Esophagus muscularis mucosa (tissue), 4 donors: ENCODE results near the gene NKIRAS2. TPM values are rescaled to one million over a fixed set of nuclear protein-coding genes. Genes with fewer than 3 reads are reported as not detected.

ENCODE experiments used
- DNase-seq: peaks from one replicate; pipeline ENCODE4 v3.0.0-alpha.2; 2017; ENCODE audit errors: extremely low spot score
- H3K27ac ChIP-seq, 4 donors: fragments of 200-600 bp; sonication (generic); replicated peaks in 1 of 4; 1 replicate in 3 of 4; 2 replicates in 1 of 4; pipeline ENCODE4 v1.5.1; 2016 to 2019; ENCODE audit warnings: mild to moderate bottlenecking in 1 of 4
- H3K27me3 ChIP-seq, 4 donors: fragments of 200-600 bp; sonication (generic); one replicate each; pipeline versions ENCODE4 v1.5.1 to v1.6.0; 2016 to 2019
- H3K36me3 ChIP-seq, 4 donors: fragments of 200-600 bp; sonication (generic); one replicate each; pipeline ENCODE4 v1.5.1; 2016 to 2019
- H3K4me1 ChIP-seq, 4 donors: fragments of 200-600 bp; sonication (generic); one replicate each; pipeline ENCODE4 v1.5.1; 2016 to 2019
- H3K4me3 ChIP-seq, 4 donors: fragments of 200-600 bp; sonication (generic); 1 replicate in 2 of 4; 2 replicates in 2 of 4; pipeline ENCODE4 v1.5.1; 2016 to 2019; ENCODE audit warnings: mild to moderate bottlenecking in 4 of 4, moderate library complexity in 1 of 4
- H3K9me3 ChIP-seq, 4 donors: fragments of 200-600 bp; sonication (generic); 1 replicate in 3 of 4; 2 replicates in 1 of 4; pipeline ENCODE4 v1.5.1; 2016 to 2019
- EP300 ChIP-seq: sonication (generic); formaldehyde crosslinking; IDR thresholded peaks from one replicate; pipeline ENCODE4 v1.6.1; 2017; ENCODE audit warnings: antibody characterized with exemption
- POLR2A ChIP-seq: fragments of 450-650 bp; IDR thresholded peaks from one replicate; pipeline ENCODE4 v1.6.1; 2017; ENCODE audit warnings: antibody characterized with exemption, moderate library complexity, mild to moderate bottlenecking, low read depth
- POLR2AphosphoS5 ChIP-seq, 2 donors: sonication (generic); formaldehyde crosslinking; IDR thresholded peaks; one replicate each; pipeline ENCODE4 v1.6.1; 2017; ENCODE audit warnings: antibody characterized with exemption in 2 of 2
- WGBS: methylation state at CpG from one replicate; pipeline ENCODE4 v1.1.5; 2018; 5-methylcytosine and 5-hydroxymethylcytosine counted together
- intact Hi-C: fragments of 100-400 bp; cut with DNase I; formaldehyde crosslinking; loops from one replicate; pipeline ENCODE4 v1.15.1; 2023
- total RNA-seq, 4 donors: library from RNA; depleted of rRNA; stranded (reverse); fragments of >200 nt; gene quantifications; one replicate each; pipeline versions ENCODE4 v1.1.0 to v1.2.1, GENCODE V29; 2016
- TF ChIP-seq, protein P1 (sequence below), 3 experiments: fragments of 200-600 bp in 2 of 3; fragments of 450-650 bp in 1 of 3; sonication (generic) in 2 of 3; IDR thresholded peaks; one replicate each; pipeline ENCODE4 v1.5.1; 2017 to 2019; ENCODE audit warnings: antibody characterized with exemption in 3 of 3, mild to moderate bottlenecking in 2 of 3, moderate library complexity in 1 of 3

Gene NKIRAS2
- total RNA-seq, 4 donors from 2014 or later, result 44.0 to 74.3 (median 59.0) TPM

DNA sequence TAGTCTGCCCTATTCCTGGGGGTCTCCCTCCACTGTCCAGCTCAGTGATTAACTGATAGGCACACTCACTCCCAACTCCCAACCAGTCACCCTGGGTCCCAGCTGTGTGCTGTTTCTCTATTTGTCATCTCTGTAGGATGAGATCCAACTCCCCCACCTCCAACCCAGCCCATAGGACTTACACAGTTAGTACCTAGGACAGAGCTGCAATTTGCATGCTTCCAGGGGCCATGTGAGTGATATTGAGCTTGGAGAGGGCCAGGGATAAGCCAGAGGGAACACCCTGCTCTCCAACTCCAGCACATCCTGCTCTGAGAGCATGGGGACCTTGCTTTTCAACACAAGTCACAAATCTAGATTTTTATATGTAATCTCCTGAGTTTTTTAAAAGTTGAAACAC, 21.7 kb downstream of the NKIRAS2 start:
- peaks cover 0 to 11% (median 7%) of the 10 kb centered on the region in 4 donors for H3K4me1 ChIP-seq
- peaks cover 0 to 7% (median 0%) of the 10 kb centered on the region in 4 donors for H3K36me3 ChIP-seq
- H3K27ac ChIP-seq, result no peak overlapping the region
- no peaks in the 10 kb centered on the region for H3K9me3 ChIP-seq
- TF ChIP-seq POLR2A (no peak), EP300 (no peak), POLR2AphosphoS5 (IDR thresholded peaks at IDR 0.05) (no peak)
- TF ChIP-seq, protein P1, sequence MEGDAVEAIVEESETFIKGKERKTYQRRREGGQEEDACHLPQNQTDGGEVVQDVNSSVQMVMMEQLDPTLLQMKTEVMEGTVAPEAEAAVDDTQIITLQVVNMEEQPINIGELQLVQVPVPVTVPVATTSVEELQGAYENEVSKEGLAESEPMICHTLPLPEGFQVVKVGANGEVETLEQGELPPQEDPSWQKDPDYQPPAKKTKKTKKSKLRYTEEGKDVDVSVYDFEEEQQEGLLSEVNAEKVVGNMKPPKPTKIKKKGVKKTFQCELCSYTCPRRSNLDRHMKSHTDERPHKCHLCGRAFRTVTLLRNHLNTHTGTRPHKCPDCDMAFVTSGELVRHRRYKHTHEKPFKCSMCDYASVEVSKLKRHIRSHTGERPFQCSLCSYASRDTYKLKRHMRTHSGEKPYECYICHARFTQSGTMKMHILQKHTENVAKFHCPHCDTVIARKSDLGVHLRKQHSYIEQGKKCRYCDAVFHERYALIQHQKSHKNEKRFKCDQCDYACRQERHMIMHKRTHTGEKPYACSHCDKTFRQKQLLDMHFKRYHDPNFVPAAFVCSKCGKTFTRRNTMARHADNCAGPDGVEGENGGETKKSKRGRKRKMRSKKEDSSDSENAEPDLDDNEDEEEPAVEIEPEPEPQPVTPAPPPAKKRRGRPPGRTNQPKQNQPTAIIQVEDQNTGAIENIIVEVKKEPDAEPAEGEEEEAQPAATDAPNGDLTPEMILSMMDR (IDR thresholded peaks at IDR 0.05), result no peak
- H3K4me3 ChIP-seq, result no peak overlapping the region
- no peak for DNase-seq
- H3K27me3 ChIP-seq, result peaks cover 0 to 36% (median 6%) of the 10 kb centered on the region in 4 donors
- intact Hi-C loops, result no loop called here

DNA sequence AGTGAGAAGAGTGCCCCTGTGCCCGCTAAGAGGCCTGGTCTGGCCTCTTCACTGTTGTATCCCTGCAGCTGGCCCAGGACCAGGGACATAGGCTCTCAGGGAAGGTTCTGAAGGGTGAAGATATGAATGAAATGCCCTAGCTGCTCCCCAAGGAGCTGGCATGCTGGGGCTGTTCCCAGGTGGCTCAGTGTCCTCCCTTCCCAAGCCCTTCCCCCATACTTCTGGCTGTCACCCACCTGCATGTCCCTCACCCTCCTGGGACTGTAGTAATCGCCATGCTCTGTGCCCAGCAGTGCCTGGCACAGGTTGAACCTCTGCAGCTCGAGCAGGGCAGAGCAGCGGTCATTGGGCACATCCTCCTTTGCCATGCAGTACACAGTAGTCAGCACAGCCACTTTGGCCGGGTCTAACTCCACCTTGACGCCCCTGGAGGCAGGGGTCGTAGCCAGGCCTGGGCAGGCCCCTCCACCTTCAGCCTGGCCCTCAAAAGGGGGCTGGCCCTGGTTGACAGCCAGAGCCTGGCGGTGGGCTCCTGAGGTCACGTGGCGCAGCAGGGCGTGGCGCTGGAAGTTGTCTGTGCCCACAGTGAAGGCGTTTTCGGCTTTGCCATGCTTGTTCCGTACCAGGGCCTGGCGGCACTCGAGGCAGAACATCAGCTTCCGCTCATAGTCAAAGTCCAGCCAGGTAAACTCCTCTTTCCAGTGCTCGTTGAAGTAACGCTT, 22.9 kb downstream of the NKIRAS2 start:
- TF ChIP-seq POLR2AphosphoS5 (IDR thresholded peaks at IDR 0.05) (no peak), POLR2A (no peak), EP300 (no peak)
- TF ChIP-seq, protein P1 (IDR thresholded peaks at IDR 0.05), result no peak
- WGBS, result 92% methylated on average over 11 of the region's 20 CpGs
- no peak overlapping the region for H3K27ac ChIP-seq
- peaks cover 0 to 25% (median 6%) of the 10 kb centered on the region in 4 donors for H3K27me3 ChIP-seq
- peaks cover 0 to 7% (median 0%) of the 10 kb centered on the region in 4 donors for H3K36me3 ChIP-seq
- H3K4me3 ChIP-seq, result no peak overlapping the region
- no peak for DNase-seq
- intact Hi-C loops, result no loop called here
- H3K9me3 ChIP-seq, result no peaks in the 10 kb centered on the region
- peaks cover 0 to 11% (median 7%) of the 10 kb centered on the region in 4 donors for H3K4me1 ChIP-seq

DNA sequence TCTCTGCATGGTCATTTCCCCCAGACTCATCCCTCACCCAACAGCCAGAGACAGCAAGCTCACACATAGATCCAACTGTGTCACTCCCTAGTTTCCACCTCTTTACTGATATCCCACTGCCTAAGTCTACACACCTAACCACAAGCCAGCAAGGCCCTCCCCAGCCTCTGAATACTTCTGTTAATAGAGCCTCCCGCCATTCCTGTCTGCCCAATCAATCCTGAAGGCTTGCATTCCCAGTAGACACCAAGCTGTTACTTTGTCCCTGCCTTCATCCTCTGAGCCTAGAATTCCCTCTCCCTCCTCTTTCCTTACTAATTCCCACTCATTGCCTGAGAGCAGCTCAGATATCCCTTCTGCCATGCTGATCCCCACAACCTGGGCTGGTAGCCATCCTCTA, 25.8 kb downstream of the NKIRAS2 start:
- Histone ChIP-seq H3K27ac (no peak overlapping the region), H3K4me3 (no peak overlapping the region), H3K9me3 (no peaks in the 10 kb centered on the region), H3K4me1 (peaks cover 6 to 15% (median 9%) of the 10 kb centered on the region in 4 donors), H3K27me3 (no peaks in the 10 kb centered on the region), H3K36me3 (peaks cover 0 to 7% (median 0%) of the 10 kb centered on the region in 4 donors)
- 88% methylated on average over 1 of the region's 1 CpG for WGBS
- intact Hi-C loops, result no loop called here
- TF ChIP-seq, protein P1 (IDR thresholded peaks at IDR 0.05), result no peak
- TF ChIP-seq POLR2A, result no peak
- no peak for TF ChIP-seq EP300
- TF ChIP-seq POLR2AphosphoS5 (IDR thresholded peaks at IDR 0.05), result no peak
- DNase-seq, result no peak

DNA sequence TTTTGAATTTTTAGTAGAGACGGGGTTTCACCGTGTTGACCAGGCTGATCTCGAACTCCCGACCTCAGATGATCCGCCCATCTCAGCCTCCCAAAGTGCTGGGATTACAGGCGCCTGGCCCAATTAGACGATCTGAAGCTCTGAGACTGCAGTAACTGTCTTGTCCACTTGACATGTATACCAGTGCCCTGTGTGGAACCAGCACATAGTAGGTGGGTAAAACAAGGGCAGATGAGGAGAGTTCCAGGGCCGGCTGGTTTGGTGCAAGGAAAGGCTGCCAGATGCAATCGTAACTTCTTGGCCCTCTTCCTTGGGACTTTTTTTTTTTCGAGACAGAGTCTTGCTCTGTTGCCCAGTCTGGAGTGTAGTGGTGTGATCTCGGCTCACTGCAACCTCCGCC, 27.5 kb downstream of the NKIRAS2 start:
- no peak for DNase-seq
- Histone ChIP-seq H3K4me3 (no peak overlapping the region), H3K9me3 (no peaks in the 10 kb centered on the region), H3K27me3 (peaks cover 0 to 1% (median 0%) of the 10 kb centered on the region in 4 donors), H3K4me1 (peaks cover 6 to 20% (median 13%) of the 10 kb centered on the region in 4 donors), H3K27ac (no peak overlapping the region), H3K36me3 (peaks cover 0 to 7% (median 0%) of the 10 kb centered on the region in 4 donors)
- WGBS, result 84% methylated on average over 10 of the region's 12 CpGs
- intact Hi-C loops, result no loop called here
- TF ChIP-seq, protein P1 (IDR thresholded peaks at IDR 0.05), result no peak
- TF ChIP-seq POLR2A, result no peak
- no peak for TF ChIP-seq POLR2AphosphoS5 (IDR thresholded peaks at IDR 0.05)
- TF ChIP-seq EP300, result no peak
